ENCODE data around the gene ZYG11A.

DNA sequence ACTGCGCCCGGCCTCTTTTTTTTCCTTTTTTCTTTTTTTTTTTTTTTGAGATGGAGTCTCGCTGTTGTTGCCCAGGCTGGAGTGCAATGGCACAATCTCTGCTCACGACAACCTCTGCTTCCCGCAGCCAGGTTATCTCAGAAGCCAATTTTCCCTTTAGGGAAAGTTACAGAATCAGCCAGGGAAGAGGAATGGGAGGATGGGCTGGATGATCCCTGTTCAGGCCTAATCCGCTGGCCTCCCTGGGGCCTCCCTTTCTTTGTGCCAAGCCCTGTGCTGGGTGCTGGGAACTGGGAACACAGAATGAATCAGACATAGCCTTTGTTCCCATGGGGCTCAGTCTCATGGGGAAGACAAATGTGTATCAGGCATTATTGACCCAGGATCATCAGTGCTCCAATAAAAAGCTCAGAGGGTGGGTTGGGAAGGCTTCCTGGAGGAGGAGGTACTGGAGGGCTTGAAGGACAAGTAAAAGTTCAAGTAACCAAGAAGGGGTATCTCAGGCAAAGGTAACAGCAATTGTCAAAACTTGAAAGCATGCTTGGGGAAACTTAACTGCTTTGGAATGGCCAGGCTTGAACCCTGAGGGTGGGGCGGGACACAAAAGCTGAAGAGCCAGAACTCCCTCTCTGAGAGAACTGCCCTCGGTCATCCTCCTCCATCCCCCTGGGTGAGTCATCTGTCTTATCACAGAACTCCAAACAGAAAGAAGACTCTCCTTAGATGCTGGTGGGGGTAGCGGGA lies 64.7 kb downstream of the ZYG11A start:
- TF ChIP-seq, protein P1, sequence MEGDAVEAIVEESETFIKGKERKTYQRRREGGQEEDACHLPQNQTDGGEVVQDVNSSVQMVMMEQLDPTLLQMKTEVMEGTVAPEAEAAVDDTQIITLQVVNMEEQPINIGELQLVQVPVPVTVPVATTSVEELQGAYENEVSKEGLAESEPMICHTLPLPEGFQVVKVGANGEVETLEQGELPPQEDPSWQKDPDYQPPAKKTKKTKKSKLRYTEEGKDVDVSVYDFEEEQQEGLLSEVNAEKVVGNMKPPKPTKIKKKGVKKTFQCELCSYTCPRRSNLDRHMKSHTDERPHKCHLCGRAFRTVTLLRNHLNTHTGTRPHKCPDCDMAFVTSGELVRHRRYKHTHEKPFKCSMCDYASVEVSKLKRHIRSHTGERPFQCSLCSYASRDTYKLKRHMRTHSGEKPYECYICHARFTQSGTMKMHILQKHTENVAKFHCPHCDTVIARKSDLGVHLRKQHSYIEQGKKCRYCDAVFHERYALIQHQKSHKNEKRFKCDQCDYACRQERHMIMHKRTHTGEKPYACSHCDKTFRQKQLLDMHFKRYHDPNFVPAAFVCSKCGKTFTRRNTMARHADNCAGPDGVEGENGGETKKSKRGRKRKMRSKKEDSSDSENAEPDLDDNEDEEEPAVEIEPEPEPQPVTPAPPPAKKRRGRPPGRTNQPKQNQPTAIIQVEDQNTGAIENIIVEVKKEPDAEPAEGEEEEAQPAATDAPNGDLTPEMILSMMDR (IDR thresholded peaks at IDR 0.05; ENCODE audit: low read depth, low read length, poor library complexity, severe bottlenecking): no peak
- TF ChIP-seq EZH2phosphoT487 (IDR thresholded peaks at IDR 0.05; ENCODE audit: borderline replicate concordance, low read length): no peak
